NCI-H187 (cell line): ENCODE measurements around the gene MYO10.
"Not testable (repeated sequence)": the region's sequence is repeated elsewhere in the genome, so short reads cannot be mapped to it uniquely, and the experiment has no call there.

Source experiments
- DNase-seq, 2 experiments: peaks; one replicate each; lab custom pipeline; 2025; lab: John Stamatoyannopoulos, UW

Gene MYO10

DNA sequence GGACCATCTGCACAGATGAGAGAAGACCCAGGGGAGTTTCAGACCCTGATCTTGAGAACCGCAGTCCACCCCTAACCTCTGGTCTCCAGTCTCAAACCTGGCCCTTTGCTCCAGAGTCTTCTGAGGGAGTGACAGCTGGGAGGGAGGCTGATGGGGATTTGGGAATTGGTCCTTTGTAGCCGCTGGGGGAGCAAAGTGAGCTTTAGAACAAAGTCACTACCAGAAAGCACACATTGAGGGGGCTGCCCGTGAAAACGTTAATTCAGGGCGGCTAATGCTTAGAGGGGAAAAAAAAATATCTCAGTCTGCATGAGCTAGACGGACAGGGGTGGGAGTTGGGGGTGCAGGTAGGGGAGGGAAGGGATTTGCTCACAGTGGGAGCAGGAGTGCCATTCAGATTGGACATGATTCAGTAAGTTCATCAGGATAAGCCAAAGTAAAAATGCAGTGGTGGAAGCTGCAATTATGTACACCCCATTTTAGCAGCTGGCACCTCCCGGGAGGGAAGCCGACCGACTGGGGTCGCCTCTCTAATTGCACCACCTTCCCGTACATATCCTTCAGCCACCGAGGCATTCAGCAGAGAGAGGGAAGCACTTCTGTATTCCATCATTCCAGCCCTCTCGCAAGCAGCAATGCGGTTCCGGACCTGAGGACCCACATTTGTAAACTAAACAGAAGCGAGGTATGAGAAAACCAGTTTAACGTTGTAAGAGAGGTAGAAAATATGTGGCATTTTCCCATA is 195.8 kb downstream of the MYO10 start:
- no peak for DNase-seq

DNA sequence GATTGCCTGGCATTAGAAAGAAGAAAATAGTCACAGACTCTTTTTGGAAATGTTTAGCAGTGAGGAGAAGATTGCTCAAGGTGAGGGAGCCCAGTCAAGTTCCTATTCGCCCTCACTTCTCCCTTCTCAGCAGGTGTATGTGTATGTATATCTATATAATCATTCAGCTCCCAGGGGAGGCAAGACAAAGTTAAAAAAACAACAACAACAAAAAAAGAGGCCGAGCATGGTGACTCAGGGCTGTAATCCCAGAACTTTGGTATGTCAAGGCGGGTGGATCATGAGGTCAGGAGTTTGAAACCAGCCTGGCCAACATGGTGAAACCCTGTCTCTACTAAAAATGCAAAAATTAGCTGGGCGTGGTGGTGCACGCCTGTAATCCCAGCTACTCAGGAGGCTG is 197.7 kb downstream of the MYO10 start:
- DNase-seq, result not testable (repeated sequence)

DNA sequence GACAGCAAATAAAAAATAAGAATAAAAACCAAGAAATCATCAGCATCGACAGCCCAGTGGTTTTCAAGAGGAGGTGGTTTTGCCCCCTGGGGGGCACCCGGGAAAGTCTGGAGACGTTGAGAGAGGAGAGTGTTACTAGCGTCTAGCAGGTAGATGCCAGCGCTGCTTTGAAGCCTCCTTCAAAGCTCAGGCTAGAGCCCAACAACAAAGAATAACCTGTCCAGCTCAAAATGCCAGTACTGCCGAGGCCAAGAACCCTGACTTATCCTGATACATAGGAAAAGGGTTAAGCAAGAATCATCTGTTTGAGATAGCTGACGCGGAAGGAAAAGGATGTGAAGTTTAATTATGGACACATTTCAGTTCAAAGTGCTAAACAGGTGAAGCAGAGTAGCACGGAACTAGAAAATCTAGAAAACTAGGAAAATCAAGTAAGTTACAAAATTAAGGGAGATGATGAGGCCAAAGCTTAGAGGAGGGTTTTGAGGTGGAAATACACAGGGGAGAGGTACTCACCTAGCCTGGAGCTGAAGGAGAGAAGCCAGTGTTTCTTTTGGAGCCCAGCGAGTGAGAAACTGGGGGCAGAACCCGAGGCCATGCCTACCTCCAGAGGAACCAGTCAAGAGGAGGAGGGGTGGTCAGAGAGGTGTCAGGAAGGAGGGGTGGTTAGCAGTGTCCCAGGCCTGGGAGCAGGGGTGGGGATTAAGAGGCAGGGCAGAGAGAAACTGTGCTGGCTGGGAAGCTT is 198.3 kb downstream of the MYO10 start:
- no peak for DNase-seq

DNA sequence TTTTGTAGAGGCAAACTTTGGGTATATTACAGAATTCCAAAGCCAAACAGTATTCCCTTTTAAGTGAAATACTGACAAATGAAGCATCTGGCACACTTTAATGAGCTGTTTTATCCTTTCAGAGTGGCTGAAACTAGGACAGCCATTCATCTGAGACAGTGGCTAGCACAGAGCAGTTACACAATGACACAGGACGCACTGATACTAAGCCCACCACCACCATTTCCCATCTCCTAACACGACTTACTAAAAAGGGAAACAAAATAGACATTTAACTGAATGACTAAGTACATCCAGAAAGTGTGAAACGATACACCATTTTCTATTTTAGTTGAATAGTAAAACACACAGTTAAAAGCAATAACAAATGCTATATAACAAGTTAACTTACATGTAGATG is 198.9 kb downstream of the MYO10 start:
- DNase-seq, result no peak

DNA sequence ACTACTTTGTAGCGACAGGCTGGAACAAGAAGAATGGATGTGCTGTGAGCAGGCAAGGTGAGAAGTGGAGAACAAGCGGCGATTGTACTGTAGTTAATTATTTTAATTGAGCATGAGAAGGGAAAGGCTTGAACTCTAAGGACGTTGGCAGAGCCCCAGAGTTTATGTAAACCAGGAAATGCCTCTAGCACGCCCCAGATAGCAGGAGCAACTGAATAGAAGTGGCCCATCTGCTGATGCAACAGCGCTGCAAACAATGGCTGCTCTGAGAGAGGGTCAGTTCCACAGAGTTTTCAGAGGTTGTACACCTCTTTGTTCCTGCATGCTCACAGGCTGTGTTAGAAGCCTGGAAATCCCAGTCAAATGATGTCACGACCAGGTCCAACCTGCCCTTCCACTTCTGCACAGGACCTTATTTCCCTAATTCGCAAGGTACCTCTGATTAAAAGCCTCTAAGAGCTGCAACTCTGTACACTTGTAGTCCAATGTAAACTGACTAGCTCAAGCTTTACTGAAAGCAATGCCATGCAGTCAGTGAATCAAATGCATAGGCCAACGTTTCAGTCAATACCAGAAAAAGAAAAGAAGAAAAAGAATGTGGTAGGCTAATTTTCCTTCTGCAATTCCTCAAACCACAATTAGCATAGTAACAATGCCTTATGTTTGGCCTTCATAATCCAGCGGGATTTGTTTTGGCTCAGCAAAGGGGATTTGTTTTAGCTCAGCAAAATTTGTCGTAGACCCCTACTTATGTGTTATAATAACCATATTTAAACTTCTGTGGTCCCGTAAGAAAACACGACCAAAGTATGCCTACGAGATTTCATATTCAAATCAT is 199.7 kb downstream of the MYO10 start:
- no peak for DNase-seq

DNA sequence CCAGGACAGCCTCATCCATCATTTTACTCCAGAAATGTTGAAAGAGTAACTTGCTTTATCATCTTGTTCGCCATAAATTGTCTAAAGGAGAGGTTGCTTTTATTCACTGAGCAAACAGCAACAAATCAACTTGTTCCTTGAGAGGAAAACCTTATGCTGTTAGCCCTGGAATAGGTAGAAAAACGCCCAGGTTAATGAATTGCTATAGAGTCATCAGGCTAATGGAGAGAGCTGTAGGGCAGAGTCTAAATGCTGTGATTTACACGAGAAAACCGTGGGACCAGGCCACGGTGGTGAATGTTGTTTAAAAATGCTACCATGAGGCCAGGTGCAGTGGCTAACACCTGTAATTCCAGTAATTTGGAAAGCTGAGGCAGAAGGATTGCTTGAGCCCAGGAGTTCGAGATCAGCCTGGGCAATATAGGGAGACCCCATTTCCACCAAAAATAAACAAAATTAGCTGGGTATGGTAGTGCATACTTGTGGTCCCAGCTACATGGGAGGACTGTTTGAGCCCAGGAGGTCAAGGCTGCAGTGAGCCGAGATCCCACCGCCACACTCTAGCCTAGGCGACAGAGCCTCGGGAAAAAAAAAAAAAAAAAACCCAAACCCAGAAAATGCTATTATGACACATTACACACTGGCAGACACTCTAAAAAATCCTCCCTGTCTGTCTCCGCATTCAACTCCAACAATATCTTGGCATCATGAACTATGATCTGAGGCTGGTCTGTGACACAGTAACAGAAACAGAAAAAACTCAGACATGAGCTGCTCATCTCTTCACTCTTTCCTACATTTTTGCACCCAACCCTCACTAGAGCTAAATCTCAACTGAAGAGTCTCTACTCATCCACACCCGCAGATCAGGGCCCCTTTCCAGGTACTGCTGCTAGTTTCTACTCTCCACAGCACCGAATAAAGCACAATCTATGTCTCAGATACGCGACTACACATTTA is 200.7 kb downstream of the MYO10 start:
- DNase-seq, result no peak

DNA sequence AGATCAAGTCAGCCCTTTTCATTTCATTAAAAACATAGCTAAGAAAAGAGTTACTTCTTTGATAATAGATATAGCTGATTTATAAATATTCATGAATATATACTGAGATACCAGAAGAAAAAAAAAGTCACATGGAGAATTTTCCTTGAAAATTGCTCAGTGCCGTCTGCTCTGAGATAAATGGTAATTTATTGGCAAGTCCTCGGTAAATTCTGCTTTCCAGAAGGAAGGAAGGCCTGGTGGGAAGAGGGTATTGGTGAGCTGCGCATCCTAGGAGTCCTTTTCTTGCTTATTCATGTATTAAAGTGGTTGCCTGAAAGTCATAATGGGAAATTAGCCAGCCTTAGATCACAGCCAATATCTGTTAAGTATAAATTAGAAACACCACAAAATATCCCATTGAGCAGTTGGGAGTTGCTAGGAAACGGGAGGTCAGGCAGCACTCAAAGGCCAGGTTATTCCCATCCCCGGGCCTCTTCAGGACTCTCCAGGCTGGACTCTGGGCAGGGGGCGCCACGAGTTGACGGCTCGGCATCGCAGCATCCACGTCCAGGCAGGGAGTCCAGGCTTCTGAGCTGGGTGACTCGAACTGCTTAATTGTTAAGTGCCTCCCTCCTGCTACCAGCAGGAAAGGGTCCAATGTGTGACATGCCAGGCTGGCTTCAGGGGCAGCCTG is 202.6 kb downstream of the MYO10 start:
- no peak for DNase-seq

DNA sequence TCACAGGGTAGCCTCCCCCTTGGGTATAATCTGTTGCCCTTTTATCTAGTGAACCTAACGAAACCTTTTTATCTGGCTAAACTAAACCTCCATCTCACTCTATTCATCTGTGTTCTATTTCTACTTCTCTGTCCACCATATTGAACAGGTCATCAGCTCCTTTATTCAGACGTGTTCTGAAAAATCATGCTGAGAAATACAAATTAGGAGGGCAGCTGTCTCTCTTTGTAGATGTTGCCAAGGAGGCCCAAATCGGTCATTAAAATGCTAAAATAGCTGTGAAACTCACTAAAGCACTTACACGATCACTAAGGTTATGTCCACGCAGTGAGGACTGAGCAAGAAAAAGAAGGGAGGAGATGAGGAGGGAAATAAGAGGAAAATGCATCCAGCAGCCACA is 203.7 kb downstream of the MYO10 start:
- DNase-seq, result no peak

DNA sequence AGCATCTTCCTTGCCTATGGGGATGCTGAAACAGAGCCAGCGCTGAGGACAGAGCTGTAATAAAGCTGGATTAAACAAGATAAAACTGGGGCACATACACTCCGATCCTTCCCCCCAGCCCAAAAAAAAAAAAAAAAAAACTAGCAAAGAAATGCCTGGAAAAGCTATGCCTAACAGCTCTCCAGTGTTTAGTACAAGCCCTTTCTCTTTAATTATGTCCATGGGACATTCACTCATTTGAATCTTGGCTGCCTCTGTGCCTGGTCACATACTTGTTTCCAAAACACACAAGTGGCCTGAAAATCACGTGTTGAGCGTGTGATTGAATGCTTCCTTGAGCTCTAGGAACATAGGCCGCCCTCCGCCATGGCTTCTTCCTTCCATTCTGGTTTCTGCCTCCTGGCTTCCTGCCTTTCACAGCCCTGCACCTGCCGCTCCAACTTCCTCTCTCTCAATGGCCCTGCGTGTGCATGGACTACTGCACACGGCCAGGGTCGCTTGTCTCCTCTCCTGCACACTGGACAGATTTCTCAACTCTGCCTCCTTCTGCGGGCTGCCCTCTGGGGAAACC is 208.2 kb downstream of the MYO10 start:
- no peak for DNase-seq

DNA sequence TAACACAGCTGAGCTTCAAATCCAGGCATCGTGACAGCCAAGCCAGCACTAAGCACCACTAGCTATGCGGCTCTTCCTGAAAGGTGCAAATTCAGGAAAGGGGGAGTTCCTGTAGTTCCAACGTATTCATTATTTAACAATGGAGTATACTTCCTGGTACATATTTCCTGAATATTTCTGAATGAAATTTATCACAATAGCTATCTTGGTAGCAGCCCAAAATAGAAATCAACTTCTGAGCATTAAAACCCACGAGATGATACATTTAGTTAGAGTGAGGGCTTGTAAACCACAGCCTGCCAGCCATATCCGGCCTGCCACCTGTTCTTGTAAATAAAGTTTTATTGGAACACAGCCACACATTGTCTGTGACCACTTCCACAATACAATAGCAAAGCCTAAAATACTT is 209.5 kb downstream of the MYO10 start:
- DNase-seq, result no peak

DNA sequence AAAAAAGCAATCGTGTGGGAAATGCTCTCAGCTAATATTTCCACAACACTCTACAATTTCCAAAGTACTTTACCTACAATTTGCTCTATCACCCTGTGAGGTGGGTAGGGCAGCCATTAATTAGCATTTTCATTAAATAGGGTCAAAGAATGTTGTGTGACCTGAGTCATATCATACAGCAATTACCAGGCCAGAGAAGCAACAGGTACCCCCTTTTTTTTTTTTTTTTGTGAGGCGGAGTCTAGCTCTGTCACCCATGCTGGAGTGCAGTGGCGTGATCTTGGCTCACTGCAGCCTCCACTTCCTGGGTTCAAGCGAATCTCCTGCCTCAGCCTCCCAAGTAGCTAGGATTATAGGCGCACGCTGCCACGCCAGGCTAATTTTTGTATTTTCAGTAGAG is 210.5 kb downstream of the MYO10 start:
- no peak for DNase-seq

DNA sequence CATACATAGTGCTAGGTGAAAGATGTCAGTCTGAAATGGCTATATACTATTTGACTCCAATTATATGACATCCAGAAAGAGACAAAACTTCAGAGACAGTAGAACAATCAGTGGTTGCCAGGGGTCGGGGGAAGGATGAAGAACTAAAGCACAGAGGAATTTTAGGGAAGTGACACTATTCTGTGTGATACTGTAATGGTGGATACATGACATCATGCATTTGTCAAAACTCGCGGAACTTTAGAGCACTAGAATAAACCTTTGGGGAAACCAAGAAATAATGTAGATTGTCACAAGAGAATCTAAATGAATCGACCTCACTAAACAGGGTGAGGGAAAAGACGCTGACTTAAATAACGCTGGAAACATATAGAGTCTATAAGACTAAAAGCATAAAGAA is 212.3 kb downstream of the MYO10 start:
- DNase-seq, result no peak

DNA sequence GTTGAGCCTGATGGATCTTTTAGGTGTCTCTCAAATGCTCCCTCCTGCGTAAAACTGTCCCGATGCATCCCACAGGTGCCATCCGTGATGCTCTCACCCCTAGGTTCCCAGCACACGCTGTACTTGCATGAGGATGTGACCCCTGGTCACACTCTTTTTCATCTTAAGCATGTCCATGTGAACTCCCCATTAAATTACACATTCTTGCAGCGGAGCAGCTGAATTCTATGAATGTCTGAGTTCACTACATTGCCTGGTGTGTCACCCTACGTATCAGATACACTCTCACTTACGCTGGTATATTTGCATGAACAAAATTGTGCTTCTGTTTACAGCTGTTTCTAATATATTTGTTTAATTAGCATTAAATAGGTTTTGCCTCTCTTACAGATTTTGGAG is 214.0 kb downstream of the MYO10 start:
- no peak for DNase-seq

DNA sequence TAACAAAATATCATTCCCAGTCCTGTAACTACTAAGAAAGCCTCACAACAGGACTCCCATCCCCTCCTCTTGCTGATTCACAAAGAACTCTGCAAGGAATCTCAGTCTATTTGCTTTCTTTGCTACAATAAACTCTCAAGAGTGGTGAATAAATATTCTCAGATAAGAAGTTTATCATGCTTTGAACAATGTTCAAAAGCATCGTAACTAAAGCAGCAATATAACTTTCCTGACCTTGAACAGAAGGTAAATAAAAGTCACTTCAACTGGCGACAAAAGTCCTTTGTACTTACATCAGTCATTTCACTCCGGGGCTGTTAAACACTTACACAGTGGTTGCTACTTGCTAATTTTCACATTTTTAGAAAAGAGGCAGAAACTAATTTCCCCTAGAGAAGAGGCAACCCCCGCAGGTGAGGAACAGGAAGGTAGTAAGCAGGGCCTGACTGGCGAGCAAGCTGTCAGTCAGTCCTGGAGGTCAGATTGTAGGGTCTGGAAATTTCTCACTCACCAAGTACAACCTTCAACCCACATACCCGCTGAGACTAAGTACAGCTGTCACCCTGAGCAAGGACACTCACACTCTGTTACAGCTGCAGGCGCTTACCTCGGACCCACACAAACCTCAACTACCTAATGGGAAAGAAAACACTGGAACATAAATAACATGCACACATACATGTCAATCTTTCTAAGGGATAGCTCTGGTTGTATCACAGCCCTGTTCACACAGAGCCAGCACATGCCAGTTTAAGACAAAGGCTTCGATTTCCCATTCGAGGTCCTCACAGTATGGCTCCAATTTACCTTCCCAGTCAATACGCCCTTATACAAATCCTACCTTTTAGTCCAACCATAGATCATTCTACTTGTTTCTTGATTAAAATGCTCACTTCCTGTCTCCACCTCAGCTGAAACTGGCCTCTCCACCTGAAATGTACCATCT is 214.7 kb downstream of the MYO10 start:
- DNase-seq, result no peak

DNA sequence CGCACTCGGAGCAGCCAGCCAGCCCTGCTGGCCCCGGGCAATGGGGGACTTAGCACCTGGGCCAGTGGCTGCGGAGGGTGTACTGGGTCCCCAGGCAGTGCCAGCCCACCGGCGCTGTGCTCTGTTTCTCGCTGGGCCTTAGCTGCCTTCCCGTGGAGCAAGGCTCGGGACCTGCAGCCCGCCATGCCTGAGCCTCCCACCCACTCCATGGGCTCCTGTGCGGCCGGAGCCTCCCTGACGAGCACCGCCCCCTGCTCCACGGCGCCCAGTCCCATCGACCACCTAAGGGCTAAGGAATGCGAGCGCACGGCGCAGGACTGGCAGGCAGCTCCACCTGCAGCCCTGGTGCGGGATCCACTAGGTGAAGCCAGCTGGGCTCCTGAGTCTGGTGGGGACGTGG is 218.1 kb downstream of the MYO10 start:
- not testable (repeated sequence) for DNase-seq

DNA sequence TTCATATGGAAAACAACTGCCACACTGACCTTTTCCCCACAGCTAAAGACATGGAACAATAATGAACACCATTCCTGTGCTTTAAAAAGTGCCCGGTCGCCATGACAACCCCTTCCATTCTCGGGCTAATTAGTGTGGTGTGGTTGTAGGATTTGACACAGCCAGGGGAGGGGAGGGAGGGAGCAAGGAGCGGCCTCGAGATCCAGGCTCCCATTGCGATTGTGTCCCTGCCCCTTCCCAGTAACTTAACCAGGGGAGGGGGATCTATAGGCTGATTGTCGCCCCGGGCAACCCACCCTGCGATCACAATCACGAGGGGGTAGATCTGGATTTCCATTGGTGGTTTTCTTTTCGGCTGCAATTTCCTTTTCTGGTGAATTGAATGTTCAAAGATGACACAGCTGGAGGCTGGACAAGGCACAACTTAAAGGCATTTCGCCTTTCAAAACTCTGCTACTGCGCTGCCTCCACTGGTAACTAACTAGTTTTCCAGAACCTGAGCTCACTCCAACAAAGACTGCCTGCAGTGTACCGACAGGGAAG is 222.6 kb downstream of the MYO10 start:
- DNase-seq, result no peak

DNA sequence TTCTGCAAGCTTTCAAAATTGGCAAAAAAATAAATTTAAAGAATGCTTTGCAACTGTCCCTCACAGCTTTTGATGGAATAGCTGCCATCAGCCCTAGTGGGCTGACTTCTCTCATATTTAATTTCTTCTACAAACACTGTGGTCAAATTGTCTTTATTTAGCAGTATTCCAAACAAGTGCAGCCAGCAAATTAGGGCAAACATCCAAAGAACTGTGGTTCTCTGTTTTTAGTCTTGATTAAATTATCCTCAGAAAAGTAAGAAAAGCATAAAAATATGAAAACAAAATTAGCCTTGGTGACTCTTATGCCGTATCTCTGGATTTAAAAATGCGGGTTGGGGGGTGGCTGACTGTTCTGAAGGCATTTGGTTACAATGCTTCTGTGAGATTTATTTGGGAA is 223.5 kb downstream of the MYO10 start:
- DNase-seq, result no peak

DNA sequence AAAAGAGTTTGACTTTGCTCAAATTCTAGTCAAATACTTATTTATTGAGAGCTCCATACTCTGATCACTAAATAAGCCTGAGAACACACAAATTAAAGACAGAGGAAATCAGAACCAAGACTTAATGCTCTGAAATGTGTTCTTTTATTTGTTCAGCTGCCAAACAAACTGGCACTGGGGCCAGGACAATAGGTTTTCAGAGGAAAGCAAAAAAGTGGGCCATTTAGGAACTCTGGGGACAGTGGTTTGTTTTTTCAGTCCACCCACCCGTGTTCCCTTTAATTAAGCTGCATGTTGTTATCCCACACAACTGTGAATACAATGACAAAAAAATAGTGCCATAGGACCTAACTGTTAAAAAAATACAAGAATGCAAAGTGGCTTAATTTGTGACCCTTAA is 223.9 kb downstream of the MYO10 start:
- no peak for DNase-seq
